Measurements from ENCODE around the gene KCNT2.

DNA sequence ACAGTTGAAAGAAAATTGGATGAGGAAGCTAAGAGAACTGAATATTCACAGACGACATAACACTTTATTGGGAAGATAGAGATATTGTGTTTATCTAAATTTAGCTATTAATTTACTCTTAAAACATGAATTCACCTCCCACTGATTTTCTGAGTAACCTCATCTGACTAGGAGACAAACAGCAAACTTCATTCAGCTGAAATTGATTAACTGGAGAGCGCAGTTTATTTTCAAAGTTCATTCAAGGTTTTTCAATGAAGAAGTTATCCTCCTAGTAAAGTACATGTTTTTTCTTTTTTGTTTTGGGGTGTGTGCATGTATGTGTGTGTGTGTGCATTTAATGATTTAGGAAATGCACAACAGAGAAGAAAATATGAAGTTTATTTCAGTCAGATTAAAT, 215.0 kb downstream of the KCNT2 start:
- TF ChIP-seq SIN3A (conservative IDR thresholded peaks at IDR 0.05 in 1 of 2, IDR thresholded peaks at IDR 0.05 in 1 of 2; ENCODE audit: low read depth in 1 of 2, low read length in 2 of 2) = no peak
- no peak for TF ChIP-seq POLR2A (IDR thresholded peaks at IDR 0.05; ENCODE audit: control extremely low read depth in 1 of 2, low read depth in 2 of 2, low read length in 2 of 2)
- TF ChIP-seq, protein P1, sequence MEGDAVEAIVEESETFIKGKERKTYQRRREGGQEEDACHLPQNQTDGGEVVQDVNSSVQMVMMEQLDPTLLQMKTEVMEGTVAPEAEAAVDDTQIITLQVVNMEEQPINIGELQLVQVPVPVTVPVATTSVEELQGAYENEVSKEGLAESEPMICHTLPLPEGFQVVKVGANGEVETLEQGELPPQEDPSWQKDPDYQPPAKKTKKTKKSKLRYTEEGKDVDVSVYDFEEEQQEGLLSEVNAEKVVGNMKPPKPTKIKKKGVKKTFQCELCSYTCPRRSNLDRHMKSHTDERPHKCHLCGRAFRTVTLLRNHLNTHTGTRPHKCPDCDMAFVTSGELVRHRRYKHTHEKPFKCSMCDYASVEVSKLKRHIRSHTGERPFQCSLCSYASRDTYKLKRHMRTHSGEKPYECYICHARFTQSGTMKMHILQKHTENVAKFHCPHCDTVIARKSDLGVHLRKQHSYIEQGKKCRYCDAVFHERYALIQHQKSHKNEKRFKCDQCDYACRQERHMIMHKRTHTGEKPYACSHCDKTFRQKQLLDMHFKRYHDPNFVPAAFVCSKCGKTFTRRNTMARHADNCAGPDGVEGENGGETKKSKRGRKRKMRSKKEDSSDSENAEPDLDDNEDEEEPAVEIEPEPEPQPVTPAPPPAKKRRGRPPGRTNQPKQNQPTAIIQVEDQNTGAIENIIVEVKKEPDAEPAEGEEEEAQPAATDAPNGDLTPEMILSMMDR (IDR thresholded peaks at IDR 0.05; ENCODE audit: control extremely low read depth in 1 of 3, insufficient read depth in 1 of 3, low read depth in 1 of 3, low read length in 3 of 3) = no peak
- TF ChIP-seq EP300 (IDR thresholded peaks at IDR 0.05; ENCODE audit: borderline replicate concordance in 1 of 2, low read depth in 2 of 2, low read length in 2 of 2) = no peak
- no peak for TF ChIP-seq EGR1 (IDR thresholded peaks at IDR 0.05; ENCODE audit: borderline replicate concordance, low read depth, low read length)
- TF ChIP-seq POLR2AphosphoS5 (IDR thresholded peaks at IDR 0.05; ENCODE audit: low read depth, low read length) = no peak

Measured in H1 (cell line).